Activated CD8-positive, alpha-beta memory T cell treated with anti-CD3 and anti-CD28 coated beads for 4 hours (primary cell): ENCODE results near the gene SVOPL.

ENCODE experiments used
- DNase-seq, 2 donors: peaks; one replicate each; pipeline ENCODE4 v3.0.0-alpha.2; 2020; ENCODE audit warnings: low read depth in 2 of 2

The SVOPL gene

DNA sequence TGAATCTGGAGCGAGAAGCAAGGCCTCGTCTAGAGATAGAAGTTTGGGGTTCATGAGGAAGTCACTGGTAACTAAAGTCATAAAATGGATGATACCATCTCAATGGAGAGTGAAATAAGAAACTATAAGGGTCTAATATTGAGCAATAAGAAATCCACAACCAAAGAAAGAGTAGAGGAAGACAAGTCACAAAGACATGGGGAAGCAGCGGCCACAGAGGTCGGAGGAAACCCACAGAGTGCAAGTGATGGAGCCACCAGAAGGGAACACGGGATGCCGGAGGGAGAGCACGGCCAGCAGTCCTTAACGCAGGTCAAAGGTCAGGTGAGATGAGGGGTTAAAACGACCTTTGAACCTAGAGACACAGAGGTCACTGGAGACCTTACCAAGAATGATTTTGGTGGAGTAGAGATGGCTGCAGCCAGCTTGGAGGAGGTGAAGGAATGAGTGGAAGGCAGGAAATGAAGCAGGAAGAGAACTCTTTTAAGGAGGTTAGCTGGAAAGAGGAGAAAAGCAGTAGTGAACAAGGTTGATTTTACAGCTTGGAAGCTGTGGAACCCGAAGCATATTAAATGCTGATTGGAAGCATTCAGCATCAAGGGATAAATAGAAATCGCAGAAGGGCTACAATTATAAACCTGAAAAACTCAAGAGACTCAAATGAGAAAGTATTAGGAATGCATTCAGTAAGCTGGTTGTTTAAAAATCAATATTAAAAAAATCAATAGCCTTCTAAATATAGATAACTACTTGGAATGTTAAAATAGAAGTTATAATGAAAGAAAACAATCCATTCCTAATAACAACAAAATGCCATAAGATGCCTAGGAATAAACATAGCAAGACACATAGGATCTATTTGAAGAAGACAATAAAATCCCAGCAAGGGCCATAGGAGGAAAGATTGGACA lies 93.7 kb downstream of the SVOPL start:
- DNase-seq: no peak

- no peak for DNase-seq
Measured at GRCh38 chr7:138606236-138606635, 94.9 kb downstream of the SVOPL start.

- no peak for DNase-seq
Measured at GRCh38 chr7:138603549-138604318, 97.4 kb downstream of the SVOPL start.

GRCh38 chr7:138602451-138602850 lies 98.7 kb downstream of the SVOPL start:
- no peak for DNase-seq

GRCh38 chr7:138595454-138595853 lies 105.7 kb downstream of the SVOPL start:
- no peak for DNase-seq

- no peak for DNase-seq
Measured at GRCh38 chr7:138590154-138590553, 111.0 kb downstream of the SVOPL start.

DNA sequence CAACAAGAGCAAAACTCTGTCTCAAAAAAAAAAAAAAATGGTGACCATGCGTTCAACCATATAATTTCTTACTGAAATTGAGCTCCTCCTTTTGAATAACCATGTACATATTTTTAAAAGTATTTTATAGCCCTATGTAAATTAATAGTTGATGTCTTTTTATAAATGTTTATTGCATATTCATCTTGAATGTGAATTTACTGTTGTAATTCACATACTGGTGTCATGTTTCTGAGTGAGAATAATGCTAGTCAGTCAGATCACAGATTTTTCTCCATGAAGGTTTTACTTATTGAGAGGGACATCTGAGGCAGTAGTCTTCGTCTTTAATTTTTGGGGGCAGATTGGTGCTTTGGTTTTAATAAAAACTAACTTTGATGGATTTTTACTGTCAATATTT lies 112.2 kb downstream of the SVOPL start:
- no peak for DNase-seq

- no peak for DNase-seq
Measured at GRCh38 chr7:138587485-138587884, 113.7 kb downstream of the SVOPL start.

DNA sequence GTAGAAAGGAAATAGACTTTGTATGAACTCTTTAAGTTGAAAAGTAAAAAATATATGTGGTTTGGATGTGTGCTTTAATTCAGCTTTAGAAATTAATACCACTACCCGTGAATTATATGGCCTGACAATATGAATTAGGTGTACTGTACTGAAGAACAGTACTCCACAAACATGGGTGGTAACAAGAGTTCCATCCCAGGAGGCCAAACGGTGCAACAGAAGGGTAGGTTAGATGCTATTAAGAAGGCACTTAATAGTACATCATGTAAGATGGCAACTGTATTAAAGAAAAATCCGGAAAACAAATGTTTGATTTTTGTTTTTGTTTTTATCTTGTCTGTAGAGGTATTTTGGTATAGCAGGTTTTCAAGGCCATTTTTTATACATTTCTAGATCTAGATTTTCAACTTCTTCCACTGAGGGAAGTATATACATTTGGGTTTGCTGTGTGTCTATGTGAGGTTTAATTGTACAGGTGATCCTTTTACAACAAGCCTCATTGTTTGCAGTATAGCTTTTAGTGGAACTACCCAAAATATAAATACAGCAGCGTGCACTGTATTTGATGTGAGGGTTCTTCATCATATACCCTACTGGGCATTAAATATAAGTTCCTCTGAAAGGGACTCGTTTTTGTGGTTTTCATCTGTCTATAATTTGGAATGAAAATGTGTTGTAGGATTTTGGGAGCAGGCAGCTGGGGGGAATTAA lies 115.7 kb downstream of the SVOPL start:
- no peak for DNase-seq

DNA sequence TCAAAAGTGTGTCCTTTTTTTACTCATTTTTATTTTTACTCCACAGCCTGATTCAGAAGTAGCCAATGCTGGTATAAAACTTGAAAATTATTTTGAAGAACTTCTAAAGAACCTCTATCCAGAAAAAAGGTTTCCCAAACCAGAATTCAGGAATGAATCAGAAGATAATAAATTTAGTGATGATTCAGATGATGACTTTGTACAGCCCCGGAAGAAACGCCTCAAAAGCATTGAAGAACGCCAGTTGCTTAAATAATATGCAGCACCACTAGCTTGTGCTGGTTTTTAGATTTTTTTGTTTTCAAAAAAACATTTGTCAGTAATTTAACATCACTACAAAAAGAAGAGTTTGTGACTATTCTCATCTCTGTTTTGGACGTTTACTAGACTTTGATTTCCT lies 116.5 kb downstream of the SVOPL start:
- no peak for DNase-seq

DNA sequence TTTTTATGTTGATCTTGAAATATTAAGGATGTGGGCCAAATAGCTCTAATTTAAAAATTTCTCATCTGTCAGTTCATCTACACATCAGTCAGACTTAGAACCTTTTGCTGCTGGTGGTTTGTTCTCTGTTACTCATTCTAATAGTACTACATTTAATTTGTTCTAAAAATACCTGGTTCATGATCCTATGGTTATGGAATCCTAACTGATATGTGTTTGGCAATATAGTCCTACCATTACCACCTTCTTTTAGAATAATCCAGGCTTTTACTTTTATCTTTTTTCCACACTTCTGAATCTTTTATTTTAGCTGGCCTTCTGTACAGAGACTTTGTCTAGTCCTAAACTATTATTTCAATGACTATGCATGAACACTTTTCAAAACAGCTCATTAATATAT lies 116.9 kb downstream of the SVOPL start:
- DNase-seq: no peak

DNA sequence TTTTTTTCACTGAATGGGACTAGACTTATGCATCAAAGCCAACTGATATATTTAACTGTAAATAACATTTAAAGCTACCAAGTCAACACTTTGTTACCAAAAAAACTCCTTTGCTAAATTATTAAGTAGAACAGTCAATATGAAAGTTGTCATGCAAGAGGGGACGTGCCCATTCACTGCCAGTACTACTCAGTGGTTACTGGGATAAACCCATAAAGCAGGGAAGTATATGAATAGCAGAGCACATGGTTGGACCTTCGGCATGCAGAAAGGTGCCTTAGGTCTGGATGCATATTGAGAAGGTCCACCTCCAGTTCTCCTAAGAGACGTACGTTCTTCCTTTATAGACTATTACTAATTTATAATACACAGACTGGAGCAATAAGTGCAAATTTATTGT lies 120.1 kb downstream of the SVOPL start:
- DNase-seq: no peak

DNA sequence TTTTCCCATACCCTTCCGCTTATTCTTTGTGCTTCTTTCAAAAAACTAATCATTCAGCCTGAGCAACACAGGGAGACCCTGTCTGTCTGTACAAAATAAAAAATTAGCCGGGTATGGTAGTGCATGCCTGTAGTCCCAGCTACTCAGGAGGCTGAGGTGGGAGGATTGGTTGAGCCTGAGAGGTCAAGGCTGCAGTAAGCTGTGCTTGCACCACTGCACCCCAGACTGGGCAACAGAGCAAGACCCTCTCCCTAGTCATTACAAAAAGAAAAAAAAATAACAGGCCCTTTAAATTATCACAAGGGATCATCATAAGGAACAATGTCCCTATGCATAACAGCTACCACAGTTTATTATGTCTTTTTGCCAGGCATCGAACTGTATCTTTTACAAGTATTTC lies 121.5 kb downstream of the SVOPL start:
- no peak for DNase-seq

GRCh38 chr7:138579136-138579535 lies 122.0 kb downstream of the SVOPL start:
- DNase-seq: no peak

- no peak for DNase-seq
Measured at GRCh38 chr7:138575897-138576428, 125.2 kb downstream of the SVOPL start.

DNA sequence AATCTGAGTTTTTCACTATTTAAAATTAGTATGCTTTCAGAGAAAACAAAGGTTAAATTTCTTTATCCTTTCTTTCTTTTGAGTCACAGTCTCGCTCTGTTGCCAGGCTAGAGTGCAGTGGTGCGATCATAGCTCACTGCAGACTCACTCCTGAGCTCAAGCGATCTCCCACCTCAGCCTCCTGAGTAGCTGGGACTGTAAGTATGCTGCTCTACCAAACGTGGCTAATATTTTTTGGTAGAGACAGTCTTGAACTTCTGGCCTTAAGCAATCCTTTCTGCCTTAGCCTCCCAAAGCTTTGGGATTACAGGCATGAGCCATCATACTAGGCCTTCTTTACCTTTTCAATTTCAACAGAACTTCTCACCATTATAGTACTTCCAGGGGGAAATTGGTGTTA lies 127.4 kb downstream of the SVOPL start:
- no peak for DNase-seq

DNA sequence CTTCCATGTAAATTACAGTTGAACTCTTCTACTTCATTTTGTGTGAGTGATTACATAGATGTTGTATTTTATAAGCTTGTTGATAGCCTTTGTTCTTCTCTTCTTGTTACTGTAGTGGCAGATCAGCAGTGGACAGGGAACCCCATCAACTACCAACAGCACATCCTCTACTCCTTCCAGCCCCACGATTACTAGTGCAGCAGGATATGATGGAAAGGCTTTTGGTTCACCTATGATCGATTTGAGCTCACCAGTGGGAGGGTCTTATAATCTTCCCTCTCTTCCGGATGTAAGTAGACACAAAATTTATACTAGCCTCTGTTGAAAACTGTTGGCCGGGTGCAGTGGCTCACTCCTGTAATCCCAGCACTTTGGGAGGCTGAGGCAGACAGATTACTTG lies 130.4 kb downstream of the SVOPL start:
- no peak for DNase-seq

- no peak for DNase-seq
Measured at GRCh38 chr7:138569418-138569817, 131.7 kb downstream of the SVOPL start.

DNA sequence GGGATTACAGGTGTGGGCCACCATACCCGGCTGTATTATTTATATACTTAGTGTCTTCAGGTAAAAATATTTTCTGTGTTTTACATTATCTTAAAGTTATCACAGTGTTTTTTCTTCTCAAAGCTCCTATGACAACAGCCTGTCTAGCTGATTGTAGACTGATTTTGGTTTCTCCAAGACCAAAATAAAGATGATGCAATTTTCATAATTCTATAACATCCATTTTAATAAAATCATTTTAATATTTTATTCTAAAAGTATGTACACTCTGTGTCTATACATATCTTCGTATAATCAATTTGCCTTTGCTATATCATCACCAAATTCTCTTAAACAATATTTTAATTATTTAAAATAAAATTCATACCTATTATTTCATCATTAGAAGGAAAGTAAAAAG lies 132.5 kb downstream of the SVOPL start:
- DNase-seq: no peak

GRCh38 chr7:138565451-138566114 lies 135.6 kb downstream of the SVOPL start:
- no peak for DNase-seq

GRCh38 chr7:138565071-138565450 lies 136.1 kb downstream of the SVOPL start:
- DNase-seq: no peak

GRCh38 chr7:138564365-138564764 lies 136.8 kb downstream of the SVOPL start:
- DNase-seq: no peak
